RWPE1 (cell line): Measurements from ENCODE around the gene SHANK2.

ENCODE experiments used
- CTCF ChIA-PET: fragments of 350-600 bp; sonication (Branson Sonifier 250); formaldehyde crosslinking; extraction: SDS; loops from one replicate; lab custom pipeline; 2021; lab: Yijun Ruan, JAX
- POLR2A ChIA-PET: fragments of 400-600 bp; formaldehyde crosslinking; extraction: SDS; loops from one replicate; lab custom pipeline; 2020; ENCODE audit warnings: antibody characterized with exemption; ENCODE audit not compliant: low non-redundant PET; lab: Yijun Ruan, JAX
- DNase-seq: peaks from one replicate; pipeline ENCODE4 v3.0.0; 2012; ENCODE audit warnings: low spot score
- H3K27ac ChIP-seq: fragments of 450-650 bp; 2 replicates; pipeline ENCODE4 v1.5.1; 2017
- CTCF ChIP-seq: fragments of 450-650 bp; conservative IDR thresholded peaks from 2 replicates; pipeline ENCODE4 v1.5.1; 2017; ENCODE audit warnings: low read depth, mild to moderate bottlenecking

The SHANK2 gene

GRCh38 chr11:71252269-71252769 lies at the start of gene SHANK2:
Gene SHANK2 (minus strand): TSS chr11:71252577. CDS start chr11:71147326, 105,251 bp downstream.
- DNase-seq: peak; percentile 50
- POLR2A ChIA-PET: no interaction called here
- CTCF ChIA-PET: interaction anchor here (0.6 to 1.5 kb wide), 12 partner anchors 11 to 192 kb away, joined by 3 to 6 read pairs (median 4); no protein-coding TSS in a partner anchor
- TF ChIP-seq CTCF: no peak
- peak within 1 kb of the TSS; percentile 76 for H3K27ac ChIP-seq

GRCh38 chr11:71301858-71302533 lies 49.6 kb upstream of the SHANK2 start:
- DNase-seq: no peak
- TF ChIP-seq CTCF: no peak
- ChIA-PET CTCF (interaction anchor here (0.7 kb wide), 2 partner anchors 62 to 182 kb away, joined by 3 to 7 read pairs; no protein-coding TSS in a partner anchor), POLR2A (no interaction called here)
- H3K27ac ChIP-seq: no peak overlapping the region; the same call in 1 of the 2 replicates

DNA sequence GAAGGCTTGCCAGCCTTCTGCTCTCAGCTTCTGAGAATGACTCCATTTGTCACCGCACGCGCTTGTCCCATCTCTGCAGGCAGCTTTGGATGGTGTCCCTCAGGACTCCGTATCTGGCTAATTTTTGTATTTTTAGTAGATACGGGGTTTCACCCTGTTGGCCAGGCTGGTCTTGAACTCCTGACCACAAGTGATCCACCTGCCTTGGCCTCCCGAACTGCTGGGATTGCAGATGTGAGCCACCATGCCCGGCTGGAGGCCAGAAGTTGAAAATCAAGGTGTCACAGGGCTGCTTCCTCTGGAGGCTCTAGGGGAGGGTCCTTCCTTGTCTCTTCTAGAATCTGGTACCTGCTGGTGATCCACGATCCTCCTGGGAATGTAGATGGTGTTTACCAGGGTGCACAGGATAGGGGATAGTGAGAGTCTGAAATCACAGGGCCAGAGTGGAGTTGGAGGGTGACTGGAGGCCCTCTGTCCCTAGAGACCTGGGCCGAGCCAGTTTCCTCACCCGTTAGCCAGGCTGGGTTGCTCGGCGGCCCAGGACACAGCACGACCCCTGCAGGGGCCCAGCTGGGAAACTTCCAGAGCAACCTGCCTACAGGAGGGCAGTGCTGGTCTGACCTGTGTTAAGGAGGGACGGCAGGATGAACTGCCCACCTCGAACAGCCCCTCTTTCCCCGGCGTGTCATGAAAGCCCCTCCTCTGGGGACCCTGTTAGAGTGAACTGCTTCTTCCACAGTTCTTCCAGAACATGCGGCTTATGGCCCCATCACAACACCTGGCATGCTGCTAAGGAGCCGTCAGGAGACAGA lies 48.9 kb upstream of the SHANK2 start:
- CTCF ChIA-PET: interaction anchor here (0.7 kb wide), 1 partner anchor 63 kb away, joined by 7 read pairs; no protein-coding TSS in a partner anchor
- no peak for TF ChIP-seq CTCF
- POLR2A ChIA-PET: no interaction called here
- DNase-seq: no peak
- H3K27ac ChIP-seq: no peak overlapping the region; the same call in 1 of the 2 replicates

DNA sequence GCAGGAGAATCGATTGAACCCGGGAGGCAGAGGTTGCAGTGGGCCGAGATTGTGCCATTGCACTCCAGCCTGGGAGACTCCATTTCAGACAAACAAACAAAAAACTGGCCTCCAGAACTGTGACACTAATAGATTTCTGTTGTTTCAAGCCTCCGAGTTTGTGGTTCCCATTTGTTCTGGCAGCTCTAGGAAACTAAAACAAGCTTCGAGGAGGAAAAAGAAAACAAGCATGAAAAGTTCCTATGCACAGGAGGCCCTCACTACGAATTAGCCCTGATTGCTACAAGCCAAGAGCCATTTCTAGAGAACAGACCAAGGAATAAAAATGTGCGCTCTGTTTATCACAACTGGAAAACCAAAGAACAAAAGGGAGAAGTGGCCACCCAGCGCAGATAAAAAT lies 47.8 kb upstream of the SHANK2 start:
- ChIA-PET CTCF (interaction anchor here (1.1 kb wide), 1 partner anchor 13 kb away, joined by 4 read pairs; no protein-coding TSS in a partner anchor), POLR2A (no interaction called here)
- no peak for TF ChIP-seq CTCF
- H3K27ac ChIP-seq: peak overlapping the region; percentile 93
- DNase-seq: no peak

DNA sequence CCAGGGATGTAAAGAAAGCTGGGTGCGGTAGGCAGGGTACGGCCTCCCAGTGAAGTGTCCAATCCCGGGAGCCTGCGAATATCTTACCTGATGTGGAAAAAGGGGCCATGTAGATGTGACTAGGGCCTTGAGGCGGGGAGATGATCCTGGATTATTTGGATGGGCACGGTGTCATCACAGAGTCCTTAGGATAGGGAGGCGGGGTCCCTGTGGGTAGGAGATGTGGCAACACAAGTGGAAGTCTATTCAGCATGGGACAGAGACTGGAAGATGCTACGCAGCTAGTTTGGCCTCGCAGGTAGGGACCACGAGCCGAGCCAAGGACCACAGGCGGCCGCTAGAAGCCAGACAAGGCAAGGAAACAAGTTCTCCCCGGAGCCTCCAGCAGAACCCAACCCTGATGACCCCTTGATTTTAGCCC lies 46.4 kb upstream of the SHANK2 start:
- CTCF ChIA-PET: interaction anchor here (0.8 kb wide), 1 partner anchor 12 kb away, joined by 3 read pairs; no protein-coding TSS in a partner anchor
- TF ChIP-seq CTCF: no peak
- no peak for DNase-seq
- POLR2A ChIA-PET: no interaction called here
- H3K27ac ChIP-seq: peak overlapping the region; percentile 93

DNA sequence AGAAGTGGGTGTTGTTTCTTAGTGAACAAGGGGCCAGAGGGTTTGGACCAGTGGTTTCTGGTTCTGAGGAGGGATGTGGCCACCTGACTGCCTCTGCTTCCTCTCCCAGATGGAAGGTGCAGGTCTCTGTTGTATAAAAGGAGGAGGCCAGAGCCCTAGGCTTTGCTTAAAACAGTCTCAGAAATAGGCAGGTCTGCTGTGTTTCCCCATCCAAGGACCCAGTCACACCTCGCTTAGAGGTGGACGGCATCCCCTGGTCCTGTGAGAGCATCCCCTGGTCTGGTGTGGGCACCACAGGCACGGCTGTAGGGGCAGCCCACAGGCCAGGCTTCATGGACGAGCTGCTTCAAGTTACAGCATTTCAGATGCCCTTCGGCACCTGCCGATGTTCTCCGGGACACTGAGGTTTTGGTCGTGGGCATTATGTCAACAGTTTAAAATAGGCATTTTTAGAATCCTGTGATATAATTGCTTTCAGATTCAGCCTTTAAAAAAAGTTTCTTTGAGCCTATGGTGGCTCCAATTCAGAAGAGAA lies 45.7 kb upstream of the SHANK2 start:
- H3K27ac ChIP-seq: peak overlapping the region; percentile 93
- DNase-seq: no peak
- TF ChIP-seq CTCF: no peak
- CTCF ChIA-PET: no interaction called here
- POLR2A ChIA-PET: no interaction called here
